C4-2B (cell line): ENCODE measurements around the gene ACADSB.

Source experiments
- H3K27ac ChIP-seq: fragments of 450-650 bp; 2 replicates; pipeline ENCODE4 v1.5.1; 2017
- ZFX ChIP-seq: fragments of 450-650 bp; IDR thresholded peaks from 2 replicates; pipeline ENCODE4 v1.6.1; 2017
- TF ChIP-seq, protein P1 (sequence below): fragments of 450-650 bp; conservative IDR thresholded peaks from 2 replicates; pipeline ENCODE4 v1.5.1; 2017; ENCODE audit warnings: mild to moderate bottlenecking

The ACADSB gene

GRCh38 chr10:123024540-123024939 is 15.7 kb downstream of the ACADSB start:
- H3K27ac ChIP-seq, result no peak overlapping the region
- TF ChIP-seq ZFX, result no peak

- TF ChIP-seq, protein P1, sequence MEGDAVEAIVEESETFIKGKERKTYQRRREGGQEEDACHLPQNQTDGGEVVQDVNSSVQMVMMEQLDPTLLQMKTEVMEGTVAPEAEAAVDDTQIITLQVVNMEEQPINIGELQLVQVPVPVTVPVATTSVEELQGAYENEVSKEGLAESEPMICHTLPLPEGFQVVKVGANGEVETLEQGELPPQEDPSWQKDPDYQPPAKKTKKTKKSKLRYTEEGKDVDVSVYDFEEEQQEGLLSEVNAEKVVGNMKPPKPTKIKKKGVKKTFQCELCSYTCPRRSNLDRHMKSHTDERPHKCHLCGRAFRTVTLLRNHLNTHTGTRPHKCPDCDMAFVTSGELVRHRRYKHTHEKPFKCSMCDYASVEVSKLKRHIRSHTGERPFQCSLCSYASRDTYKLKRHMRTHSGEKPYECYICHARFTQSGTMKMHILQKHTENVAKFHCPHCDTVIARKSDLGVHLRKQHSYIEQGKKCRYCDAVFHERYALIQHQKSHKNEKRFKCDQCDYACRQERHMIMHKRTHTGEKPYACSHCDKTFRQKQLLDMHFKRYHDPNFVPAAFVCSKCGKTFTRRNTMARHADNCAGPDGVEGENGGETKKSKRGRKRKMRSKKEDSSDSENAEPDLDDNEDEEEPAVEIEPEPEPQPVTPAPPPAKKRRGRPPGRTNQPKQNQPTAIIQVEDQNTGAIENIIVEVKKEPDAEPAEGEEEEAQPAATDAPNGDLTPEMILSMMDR, result no peak
- TF ChIP-seq ZFX, result no peak
- no peak overlapping the region for H3K27ac ChIP-seq
These were observed 17.5 kb downstream of the ACADSB start for GRCh38 chr10:123026302-123026701.

DNA sequence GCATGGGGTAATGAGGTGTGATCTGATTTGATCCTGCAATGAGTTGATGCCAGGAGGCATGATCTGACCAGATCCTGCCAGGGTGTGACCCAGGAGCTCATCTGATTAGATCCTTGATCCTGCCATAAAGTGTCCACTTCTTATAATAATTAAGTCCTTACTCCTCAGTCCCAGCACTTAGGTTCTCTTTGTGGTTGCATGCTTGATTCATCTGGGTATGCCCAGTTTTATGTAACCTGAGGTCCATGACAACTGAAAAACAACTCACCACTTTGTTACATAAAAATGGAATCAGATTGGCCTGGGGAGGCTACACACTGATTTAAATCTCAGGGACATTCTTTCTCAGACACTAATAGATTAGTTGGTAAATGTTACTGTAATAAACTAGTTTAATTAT is 19.1 kb downstream of the ACADSB start:
- no peak for TF ChIP-seq ZFX
- TF ChIP-seq, protein P1, result no peak
- no peak overlapping the region for H3K27ac ChIP-seq

DNA sequence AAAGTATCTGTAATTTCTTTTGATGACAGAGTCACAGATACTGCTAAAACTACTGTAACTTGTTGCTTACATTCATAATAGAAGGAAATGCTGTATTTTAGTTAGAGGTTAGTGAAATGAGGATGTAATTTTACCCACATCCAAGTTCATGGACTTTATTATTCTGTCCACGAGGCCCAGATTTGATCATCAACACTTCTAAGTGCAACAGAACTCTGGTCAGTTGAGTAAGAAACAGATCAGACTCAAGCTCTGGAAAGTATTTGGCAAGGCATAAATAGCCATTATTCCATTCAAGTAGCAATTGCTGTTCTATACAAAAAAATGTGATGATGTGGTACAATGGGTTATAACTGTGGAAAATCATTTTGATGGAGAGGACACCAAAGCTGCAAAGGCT is 22.3 kb downstream of the ACADSB start:
- H3K27ac ChIP-seq, result no peak overlapping the region
- no peak for TF ChIP-seq ZFX
- TF ChIP-seq, protein P1, result no peak

- H3K27ac ChIP-seq, result no peak overlapping the region
- TF ChIP-seq ZFX, result no peak
- TF ChIP-seq, protein P1, result no peak
These were observed 25.5 kb downstream of the ACADSB start for GRCh38 chr10:123034332-123034731.

GRCh38 chr10:123035467-123036086 is 26.8 kb downstream of the ACADSB start:
- no peak overlapping the region for H3K27ac ChIP-seq
- no peak for TF ChIP-seq ZFX
- TF ChIP-seq, protein P1, result no peak

DNA sequence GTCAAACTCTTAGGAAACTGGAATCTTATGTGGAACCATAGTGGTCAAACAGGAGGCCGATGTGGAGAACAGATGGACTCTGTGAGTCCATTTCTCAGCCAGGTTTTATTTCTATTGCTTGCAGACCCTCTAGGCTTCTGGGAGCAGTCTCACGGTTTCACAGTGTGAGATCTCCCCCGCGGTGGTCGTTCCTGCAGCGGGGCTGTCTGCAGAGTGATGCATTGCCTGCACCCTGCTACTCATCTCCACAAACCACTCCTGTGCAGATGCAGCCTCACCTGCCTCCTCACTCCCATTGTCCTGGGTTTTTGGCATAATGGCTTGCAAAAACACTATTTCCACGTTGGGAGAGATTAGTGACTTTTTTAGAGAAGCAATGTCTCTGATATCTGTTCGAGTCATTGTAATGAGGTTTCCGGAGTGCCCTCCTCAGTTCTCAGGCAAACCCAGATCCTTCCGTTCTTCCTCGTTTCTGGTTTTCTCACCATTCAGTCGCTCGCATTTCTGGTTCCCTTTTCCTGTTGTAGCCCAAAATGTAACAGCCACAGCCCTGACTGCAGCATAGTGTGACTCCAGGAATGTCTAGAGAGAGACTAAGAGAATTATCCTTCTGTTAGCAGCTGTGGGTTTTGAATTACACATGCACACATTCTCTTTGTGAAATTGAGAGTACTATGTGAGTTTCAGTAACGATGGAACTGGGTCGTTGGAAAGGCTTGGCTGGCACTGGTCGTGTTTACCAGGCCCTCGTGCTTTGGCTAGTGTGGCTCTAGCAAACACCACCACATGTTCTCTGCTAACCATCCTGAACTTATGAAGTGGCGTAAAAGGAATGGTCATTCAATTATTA is 30.2 kb downstream of the ACADSB start:
- H3K27ac ChIP-seq, result no peak overlapping the region
- TF ChIP-seq ZFX, result no peak
- TF ChIP-seq, protein P1, result no peak

GRCh38 chr10:123039632-123039930 is 30.8 kb downstream of the ACADSB start:
- TF ChIP-seq ZFX, result no peak
- TF ChIP-seq, protein P1, result no peak
- no peak overlapping the region for H3K27ac ChIP-seq
